CD14-positive monocyte (primary cell): ENCODE data around the gene CHD6. TPM values are rescaled to one million over a fixed set of nuclear protein-coding genes. Genes with fewer than 3 reads are reported as not detected.
A peak's percentile ranks its signal among the peaks of the same experiment; 100 is the strongest.

Experiments
- DNase-seq, 3 donors: peaks; one replicate each; pipeline ENCODE4 v3.0.0-alpha.2; 2011 to 2022
- H2AFZ ChIP-seq: 2 replicates; pipeline ENCODE4 v1.6.0; 2012; ENCODE audit warnings: mild to moderate bottlenecking, low read depth, low read length, inconsistent platforms; ENCODE audit not compliant: insufficient read depth, poor library complexity, severe bottlenecking
- H3K27ac ChIP-seq, 2 donors: 1 replicate in 1 of 2; 2 replicates in 1 of 2; pipeline ENCODE4 v1.5.1; 2012 to 2013; ENCODE audit warnings: low read length in 2 of 2, control low read depth in 1 of 2, inconsistent platforms in 1 of 2, low read depth in 1 of 2, mild to moderate bottlenecking in 1 of 2
- H3K27me3 ChIP-seq, 2 donors: one replicate each; pipeline versions ENCODE4 v1.6.0 to v1.6.1; 2011 to 2013; ENCODE audit warnings: low read length in 2 of 2; ENCODE audit not compliant: control insufficient read depth in 2 of 2, insufficient read depth in 2 of 2
- H3K36me3 ChIP-seq, 2 donors: replicated peaks in 1 of 2; 1 replicate in 1 of 2; 2 replicates in 1 of 2; pipeline versions ENCODE4 v1.5.1 to v1.6.1; 2012 to 2013; ENCODE audit warnings: low read length in 2 of 2, control low read depth in 1 of 2, inconsistent platforms in 1 of 2, mild to moderate bottlenecking in 1 of 2; ENCODE audit not compliant: insufficient read depth in 2 of 2, control insufficient read depth in 1 of 2
- H3K4me1 ChIP-seq, 2 donors: 1 replicate in 1 of 2; 2 replicates in 1 of 2; pipeline versions ENCODE4 v1.5.1 to v1.6.1; 2012 to 2013; ENCODE audit warnings: low read length in 2 of 2, control low read depth in 1 of 2, inconsistent platforms in 1 of 2, mild to moderate bottlenecking in 1 of 2, moderate library complexity in 1 of 2; ENCODE audit not compliant: insufficient read depth in 2 of 2, control insufficient read depth in 1 of 2
- H3K4me2 ChIP-seq: replicated peaks from 2 replicates; pipeline ENCODE3; 2012; ENCODE audit warnings: low read length, moderate library complexity, mild to moderate bottlenecking; ENCODE audit not compliant: poor library complexity, severe bottlenecking; ENCODE audit errors: extremely low read depth
- H3K4me3 ChIP-seq, 3 experiments: fragments of 200-600 bp in 1 of 3; sonication (generic) in 1 of 3; replicated peaks in 1 of 3; 1 replicate in 2 of 3; 2 replicates in 1 of 3; pipeline ENCODE4 v1.5.1; 2011 to 2013; ENCODE audit warnings: low read length in 3 of 3, mild to moderate bottlenecking in 3 of 3, control low read depth in 2 of 3, low read depth in 2 of 3, inconsistent platforms in 1 of 3, moderate library complexity in 1 of 3
- H3K79me2 ChIP-seq: 2 replicates; pipeline ENCODE4 v1.6.0; 2012; ENCODE audit warnings: mild to moderate bottlenecking, control low read depth, inconsistent platforms, low read length, moderate library complexity; ENCODE audit not compliant: insufficient read depth
- H3K9ac ChIP-seq: 2 replicates; pipeline ENCODE4 v1.6.0; 2017; ENCODE audit warnings: low read length, mild to moderate bottlenecking; ENCODE audit not compliant: insufficient read depth, poor library complexity, severe bottlenecking
- H3K9me3 ChIP-seq, 2 donors: replicated peaks in 1 of 2; 1 replicate in 1 of 2; 2 replicates in 1 of 2; pipeline versions ENCODE4 v1.5.1 to v1.6.1; 2012 to 2013; ENCODE audit warnings: low read length in 2 of 2, control low read depth in 1 of 2; ENCODE audit not compliant: control insufficient read depth in 1 of 2, insufficient read depth in 1 of 2
- H4K20me1 ChIP-seq: 2 replicates; pipeline ENCODE4 v1.6.0; 2012; ENCODE audit warnings: mild to moderate bottlenecking, low read length, control low read depth, moderate library complexity; ENCODE audit not compliant: insufficient read depth
- H3K27ac Mint-ChIP-seq, 7 donors: one replicate each; pipeline ENCODE4 v1.8.0; 2020; ENCODE audit warnings: mild to moderate bottlenecking in 7 of 7, mixed read lengths in 7 of 7, moderate library complexity in 6 of 7, inconsistent platforms in 2 of 7
- H3K27me3 Mint-ChIP-seq, 3 donors: one replicate each; pipeline ENCODE4 v1.8.0; 2021 to 2022; ENCODE audit warnings: low read depth in 3 of 3, mild to moderate bottlenecking in 3 of 3, mixed read lengths in 3 of 3, moderate library complexity in 3 of 3, inconsistent platforms in 1 of 3
- H3K36me3 Mint-ChIP-seq, 2 donors: one replicate each; pipeline ENCODE4 v1.8.0; 2020; ENCODE audit warnings: mixed read lengths in 2 of 2, inconsistent platforms in 1 of 2, mild to moderate bottlenecking in 1 of 2
- H3K4me1 Mint-ChIP-seq: one replicate; pipeline ENCODE4 v1.8.0; 2020; ENCODE audit warnings: mild to moderate bottlenecking, mixed read lengths
- H3K4me3 Mint-ChIP-seq, 2 donors: one replicate each; pipeline ENCODE4 v1.8.0; 2020; ENCODE audit warnings: mild to moderate bottlenecking in 2 of 2, mixed read lengths in 2 of 2, moderate library complexity in 1 of 2
- H3K9me3 Mint-ChIP-seq, 7 donors: one replicate each; pipeline ENCODE4 v1.8.0; 2020 to 2022; ENCODE audit warnings: mixed read lengths in 7 of 7, mild to moderate bottlenecking in 6 of 7, moderate library complexity in 6 of 7, inconsistent platforms in 2 of 7
- WGBS: methylation state at CpG from one replicate; pipeline ENCODE4 v1.1.5; 2013; ENCODE audit warnings: missing lambda C conversion rate; ENCODE audit not compliant: insufficient coverage; 5-methylcytosine and 5-hydroxymethylcytosine counted together
- intact Hi-C, 2 donors: fragments of 100-400 bp; cut with micrococcal nuclease; formaldehyde crosslinking; loops; one replicate each; pipeline versions ENCODE4 v1.15.0 to v1.15.1; 2023
- polyA plus RNA-seq, 3 donors: library from polyadenylated mRNA; depleted of rRNA in 1 of 3; unstranded in 2 of 3; stranded (reverse) in 1 of 3; fragments of 300-500 nt in 2 of 3; fragments of >200 nt in 1 of 3; fragmentation: Illumina TruSeq in 2 of 3; gene quantifications; 1 replicate in 2 of 3; 2 replicates in 1 of 3; pipeline ENCODE4 v1.2.3, GENCODE V29; 2012 to 2021
- TF ChIP-seq, protein P1 (sequence below): fragments of 200-600 bp; IDR thresholded peaks from one replicate; pipeline ENCODE4 v1.8.0; 2022; ENCODE audit warnings: antibody characterized with exemption, mild to moderate bottlenecking

The CHD6 gene
- polyA plus RNA-seq, 3 donors: 12.9 to 19.6 (median 13.0) TPM

GRCh38 chr20:41415191-41415590 is 203.0 kb downstream of the CHD6 start:
- H3K27ac Mint-ChIP-seq: peak overlapping the region in 1 of 7 donors; percentile 1
- H3K36me3 Mint-ChIP-seq: peaks cover 92 to 93% of the 10 kb centered on the region in 2 donors
- H3K27me3 Mint-ChIP-seq: peaks cover 0 to 6% (median 0%) of the 10 kb centered on the region in 3 donors
- Histone ChIP-seq H3K4me2 (no peak overlapping the region), H2AFZ (no peak overlapping the region), H3K9me3 (no peaks in the 10 kb centered on the region), H3K27ac (no peak overlapping the region), H3K36me3 (peaks cover 89 to 97% of the 10 kb centered on the region in 2 donors), H3K79me2 (no peaks in the 10 kb centered on the region), H3K4me3 (no peak overlapping the region), H3K9ac (no peak overlapping the region), H4K20me1 (no peaks in the 10 kb centered on the region), H3K27me3 (no peaks in the 10 kb centered on the region), H3K4me1 (no peaks in the 10 kb centered on the region)
- 92% methylated on average over 4 of the region's 8 CpGs for WGBS
- DNase-seq: no peak
- H3K4me1 Mint-ChIP-seq: no peaks in the 10 kb centered on the region
- H3K4me3 Mint-ChIP-seq: no peak overlapping the region
- H3K9me3 Mint-ChIP-seq: no peaks in the 10 kb centered on the region
- intact Hi-C loops: no loop called here
- TF ChIP-seq, protein P1, sequence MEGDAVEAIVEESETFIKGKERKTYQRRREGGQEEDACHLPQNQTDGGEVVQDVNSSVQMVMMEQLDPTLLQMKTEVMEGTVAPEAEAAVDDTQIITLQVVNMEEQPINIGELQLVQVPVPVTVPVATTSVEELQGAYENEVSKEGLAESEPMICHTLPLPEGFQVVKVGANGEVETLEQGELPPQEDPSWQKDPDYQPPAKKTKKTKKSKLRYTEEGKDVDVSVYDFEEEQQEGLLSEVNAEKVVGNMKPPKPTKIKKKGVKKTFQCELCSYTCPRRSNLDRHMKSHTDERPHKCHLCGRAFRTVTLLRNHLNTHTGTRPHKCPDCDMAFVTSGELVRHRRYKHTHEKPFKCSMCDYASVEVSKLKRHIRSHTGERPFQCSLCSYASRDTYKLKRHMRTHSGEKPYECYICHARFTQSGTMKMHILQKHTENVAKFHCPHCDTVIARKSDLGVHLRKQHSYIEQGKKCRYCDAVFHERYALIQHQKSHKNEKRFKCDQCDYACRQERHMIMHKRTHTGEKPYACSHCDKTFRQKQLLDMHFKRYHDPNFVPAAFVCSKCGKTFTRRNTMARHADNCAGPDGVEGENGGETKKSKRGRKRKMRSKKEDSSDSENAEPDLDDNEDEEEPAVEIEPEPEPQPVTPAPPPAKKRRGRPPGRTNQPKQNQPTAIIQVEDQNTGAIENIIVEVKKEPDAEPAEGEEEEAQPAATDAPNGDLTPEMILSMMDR: no peak

DNA sequence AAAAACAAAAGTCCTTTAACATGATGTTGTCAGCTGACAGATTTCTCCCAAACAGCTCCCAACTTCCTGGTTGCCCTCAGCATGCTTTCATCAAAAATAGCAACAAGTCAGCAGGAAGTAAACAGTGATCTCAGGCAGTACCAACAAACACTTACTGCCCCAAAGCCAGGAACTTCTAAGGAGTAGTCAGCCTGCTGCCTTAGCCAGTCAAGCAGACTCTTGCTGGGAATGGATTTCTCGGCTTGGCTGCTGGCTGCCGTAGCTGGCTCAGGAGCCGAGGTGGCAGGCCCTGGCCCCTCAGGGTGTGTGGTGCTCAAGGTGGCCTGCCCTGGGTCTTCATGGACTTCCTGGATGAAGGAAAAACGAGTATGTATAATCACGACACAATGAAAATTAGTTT is 205.0 kb downstream of the CHD6 start:
- no peak overlapping the region for H3K4me3 Mint-ChIP-seq

More for the DNA sequence above, 205.0 kb downstream of the CHD6 start:
- Mint-ChIP-seq H3K4me1 (peaks cover 9% of the 10 kb centered on the region), H3K27me3 (peaks cover 0 to 6% (median 4%) of the 10 kb centered on the region in 3 donors), H3K9me3 (no peaks in the 10 kb centered on the region), H3K36me3 (peaks cover 93 to 96% of the 10 kb centered on the region in 2 donors), H3K27ac (no peak overlapping the region)
- H4K20me1 ChIP-seq: no peaks in the 10 kb centered on the region
- no peaks in the 10 kb centered on the region for H3K79me2 ChIP-seq
- intact Hi-C loops: no loop called here
- peaks cover 91 to 100% of the 10 kb centered on the region in 2 donors for H3K36me3 ChIP-seq
- H3K27me3 ChIP-seq: no peaks in the 10 kb centered on the region
- no peak overlapping the region for H2AFZ ChIP-seq
- TF ChIP-seq, protein P1: no peak
- WGBS: 96% methylated on average over 3 of the region's 5 CpGs
- no peak overlapping the region for H3K4me3 ChIP-seq
- no peak overlapping the region for H3K27ac ChIP-seq
- no peaks in the 10 kb centered on the region for H3K4me1 ChIP-seq
- H3K9ac ChIP-seq: no peak overlapping the region
- H3K9me3 ChIP-seq: no peaks in the 10 kb centered on the region
- DNase-seq: no peak
- H3K4me2 ChIP-seq: no peak overlapping the region
